RWPE1 (cell line): ENCODE measurements around the gene SPATA31D4.
A peak's percentile ranks its signal among the peaks of the same experiment; 100 is the strongest.

Source experiments
- CTCF ChIA-PET: fragments of 350-600 bp; sonication (Branson Sonifier 250); formaldehyde crosslinking; extraction: SDS; loops from one replicate; lab custom pipeline; 2021; lab: Yijun Ruan, JAX
- POLR2A ChIA-PET: fragments of 400-600 bp; formaldehyde crosslinking; extraction: SDS; loops from one replicate; lab custom pipeline; 2020; ENCODE audit warnings: antibody characterized with exemption; ENCODE audit not compliant: low non-redundant PET; lab: Yijun Ruan, JAX
- DNase-seq: peaks from one replicate; pipeline ENCODE4 v3.0.0; 2012; ENCODE audit warnings: low spot score
- H3K27ac ChIP-seq: fragments of 450-650 bp; 2 replicates; pipeline ENCODE4 v1.5.1; 2017
- CTCF ChIP-seq: fragments of 450-650 bp; conservative IDR thresholded peaks from 2 replicates; pipeline ENCODE4 v1.5.1; 2017; ENCODE audit warnings: low read depth, mild to moderate bottlenecking

The SPATA31D4 gene

GRCh38 chr9:81893929-81894328, 34.3 kb upstream of the SPATA31D4 start:
- H3K27ac ChIP-seq = no peak overlapping the region
- no peak for DNase-seq
- CTCF ChIA-PET = interaction anchor here (1.1 kb wide), 1 partner anchor 10 kb away, joined by 3 read pairs; no protein-coding TSS in a partner anchor
- TF ChIP-seq CTCF = no peak
- POLR2A ChIA-PET = no interaction called here

- POLR2A ChIA-PET = no interaction called here
- CTCF ChIA-PET = interaction anchor here (1.1 kb wide), 1 partner anchor 9 kb away, joined by 3 read pairs; no protein-coding TSS in a partner anchor
- no peak for TF ChIP-seq CTCF
Measured at GRCh38 chr9:81894891-81895290, 33.3 kb upstream of the SPATA31D4 start.

DNA sequence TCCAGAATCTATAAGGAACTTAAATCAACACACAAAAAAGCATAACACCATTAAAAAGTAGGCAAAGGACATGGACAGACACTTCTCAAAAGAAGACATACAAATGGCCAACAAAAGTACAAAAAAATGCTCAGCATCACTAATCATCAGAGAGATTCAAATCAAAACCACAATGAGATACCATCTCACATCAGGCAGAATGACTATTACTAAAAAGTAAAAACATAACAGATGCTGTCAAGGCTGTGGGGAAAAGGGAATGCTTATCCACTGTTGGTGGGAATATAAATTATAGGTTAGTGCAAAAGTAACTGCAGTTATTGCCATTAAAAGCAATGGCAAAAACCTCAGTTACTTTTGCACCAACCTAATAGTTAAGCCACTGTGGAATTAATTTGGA, 32.2 kb upstream of the SPATA31D4 start:
- H3K27ac ChIP-seq = no peak overlapping the region
- POLR2A ChIA-PET = no interaction called here
- CTCF ChIA-PET = no interaction called here
- TF ChIP-seq CTCF = no peak
- DNase-seq = no peak

More at GRCh38 chr9:81894891-81895290, 33.3 kb upstream of the SPATA31D4 start:
- H3K27ac ChIP-seq = no peak overlapping the region
- DNase-seq = no peak

DNA sequence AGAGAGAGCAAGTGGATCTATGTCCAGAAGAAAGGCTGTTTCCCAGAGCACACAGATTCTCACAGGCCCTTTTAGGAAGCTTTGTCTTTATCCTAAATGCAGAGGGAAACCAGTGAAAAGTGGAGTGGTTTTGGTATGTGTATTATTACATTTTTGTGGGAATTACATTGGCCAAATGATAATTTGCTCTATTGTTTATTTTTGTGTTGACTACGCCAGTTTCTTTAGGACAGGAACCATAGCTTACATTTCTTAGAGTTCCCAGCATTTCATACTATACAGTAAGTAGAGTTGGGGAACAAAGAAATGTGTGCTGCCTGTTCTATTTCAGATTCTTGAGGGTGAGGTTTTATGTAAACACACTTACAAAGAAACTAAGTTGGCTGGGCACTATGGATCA, 29.4 kb upstream of the SPATA31D4 start:
- H3K27ac ChIP-seq = no peak overlapping the region
- DNase-seq = no peak
- TF ChIP-seq CTCF = no peak
- ChIA-PET CTCF (interaction anchor here (0.6 to 0.9 kb wide), 2 partner anchors 119 to 1060 kb away, joined by 3 to 4 read pairs; no protein-coding TSS in a partner anchor), POLR2A (no interaction called here)

GRCh38 chr9:81902196-81902595, 26.0 kb upstream of the SPATA31D4 start:
- CTCF ChIA-PET = interaction anchor here (0.6 to 0.7 kb wide), 2 partner anchors 12 to 187 kb away, joined by 3 read pairs; no protein-coding TSS in a partner anchor
- no peak for TF ChIP-seq CTCF
- H3K27ac ChIP-seq = no peak overlapping the region
- POLR2A ChIA-PET = no interaction called here
- DNase-seq = no peak

- peak; percentile 65 for DNase-seq
- TF ChIP-seq CTCF = no peak
- ChIA-PET POLR2A (no interaction called here), CTCF (no interaction called here)
- H3K27ac ChIP-seq = no peak overlapping the region
Measured at GRCh38 chr9:81902626-81903025, 25.6 kb upstream of the SPATA31D4 start.
